CD4-positive, alpha-beta T cell (primary cell): ENCODE measurements around the gene ZBTB46. TPM values are rescaled to one million over a fixed set of nuclear protein-coding genes. Genes with fewer than 3 reads are reported as not detected.

Source experiments
- ATAC-seq: fragments of 200-7000 bp; cut with Tn5 transposase; one replicate; pipeline ENCODE4 v1.10.0; 2022; ENCODE audit warnings: mild to moderate bottlenecking; ENCODE audit not compliant: poor library complexity
- CTCF ChIA-PET: fragments of 350-600 bp; sonication (Branson Sonifier 250); formaldehyde crosslinking; loops from one replicate; lab custom pipeline; 2021; ENCODE audit warnings: antibody characterized with exemption, inconsistent platforms; lab: Charles Lee
- POLR2A ChIA-PET: fragments of 350-600 bp; sonication (Branson Sonifier 250); formaldehyde crosslinking; loops from one replicate; lab custom pipeline; 2021; ENCODE audit warnings: antibody characterized with exemption, inconsistent platforms; lab: Charles Lee
- DNase-seq, 14 experiments: peaks; one replicate each; pipeline ENCODE4 v3.0.0-alpha.2; 2013 to 2020; ENCODE audit warnings: mixed read lengths in 2 of 14
- H3K27ac ChIP-seq, 2 donors: one replicate each; pipeline versions ENCODE4 v1.5.1 to v1.7.0; 2013; ENCODE audit warnings: low read length in 2 of 2, low read depth in 1 of 2, mild to moderate bottlenecking in 1 of 2
- H3K27me3 ChIP-seq, 2 experiments: 1 replicate in 1 of 2; 2 replicates in 1 of 2; pipeline versions ENCODE4 v1.6.1 to v1.7.0; 2013; ENCODE audit warnings: low read length in 2 of 2, control low read depth in 1 of 2, mild to moderate bottlenecking in 1 of 2, moderate library complexity in 1 of 2; ENCODE audit not compliant: insufficient read depth in 2 of 2, control insufficient read depth in 1 of 2
- H3K36me3 ChIP-seq: one replicate; pipeline ENCODE4 v1.6.1; 2013; ENCODE audit warnings: low read length, control low read depth; ENCODE audit not compliant: insufficient read depth
- H3K4me1 ChIP-seq: one replicate; pipeline ENCODE4 v1.6.1; 2013; ENCODE audit warnings: low read length, control low read depth; ENCODE audit not compliant: insufficient read depth
- H3K4me3 ChIP-seq: one replicate; pipeline ENCODE4 v1.5.1; 2013; ENCODE audit warnings: mild to moderate bottlenecking, low read length, moderate library complexity
- H3K9me3 ChIP-seq, 2 experiments: 1 replicate in 1 of 2; 2 replicates in 1 of 2; pipeline versions ENCODE4 v1.6.1 to v1.7.0; 2013; ENCODE audit warnings: low read length in 2 of 2, mild to moderate bottlenecking in 2 of 2, control low read depth in 1 of 2, moderate library complexity in 1 of 2; ENCODE audit not compliant: control insufficient read depth in 1 of 2, insufficient read depth in 1 of 2
- H3K27ac Mint-ChIP-seq: one replicate; pipeline ENCODE4 v1.8.0; 2020; ENCODE audit warnings: mixed read lengths
- H3K27me3 Mint-ChIP-seq: one replicate; pipeline ENCODE4 v1.8.0; 2021; ENCODE audit warnings: mixed read lengths
- H3K36me3 Mint-ChIP-seq: one replicate; pipeline ENCODE4 v1.8.0; 2021; ENCODE audit warnings: low read depth, mixed read lengths
- H3K4me1 Mint-ChIP-seq: one replicate; pipeline ENCODE4 v1.8.0; 2021; ENCODE audit warnings: low read depth, mixed read lengths
- H3K4me3 Mint-ChIP-seq: one replicate; pipeline ENCODE4 v1.8.0; 2020; ENCODE audit warnings: mild to moderate bottlenecking, mixed read lengths
- H3K9me3 Mint-ChIP-seq: one replicate; pipeline ENCODE4 v1.8.0; 2020; ENCODE audit warnings: mixed read lengths
- CTCF ChIP-seq: fragments of 200-600 bp; IDR thresholded peaks from one replicate; pipeline ENCODE4 v1.8.0; 2022; ENCODE audit warnings: antibody characterized with exemption, mild to moderate bottlenecking
- intact Hi-C, 2 experiments: fragments of 100-400 bp; cut with DNase I in 1 of 2; cut with micrococcal nuclease in 1 of 2; formaldehyde crosslinking; loops; one replicate each; pipeline versions ENCODE4 v1.15.1 to v1.9.0; 2023 to 2025; cut with DNase I, micrococcal nuclease
- total RNA-seq, 174 experiments: library from RNA in 2 of 174; stranded (reverse) in 2 of 174; gene quantifications; one replicate each; pipeline ENCODE4 v1.2.3 and lab custom pipeline; 2021 to 2026

Gene ZBTB46
- total RNA-seq, 2 experiments from 2014 or later, result 0.08 to 0.34 TPM

GRCh38 chr20:63755933-63756647 is 75.0 kb downstream of the ZBTB46 start:
- H3K9me3 Mint-ChIP-seq, result no peaks in the 10 kb centered on the region
- H3K4me1 Mint-ChIP-seq, result peaks cover 19% of the 10 kb centered on the region
- H3K27ac Mint-ChIP-seq, result no peak overlapping the region
- ChIA-PET CTCF (interaction anchor here (0.8 kb wide), 1 partner anchor 27 kb away, joined by 3 read pairs; no protein-coding TSS in a partner anchor), POLR2A (no interaction called here)
- no peaks in the 10 kb centered on the region for H3K27me3 Mint-ChIP-seq
- Histone ChIP-seq H3K4me3 (no peak overlapping the region), H3K4me1 (peaks cover 20% of the 10 kb centered on the region), H3K27ac (no peak overlapping the region), H3K9me3 (no peaks in the 10 kb centered on the region), H3K36me3 (no peaks in the 10 kb centered on the region), H3K27me3 (no peaks in the 10 kb centered on the region)
- DNase-seq (no peak), ATAC-seq (no peak)
- intact Hi-C loops, result no loop called here
- TF ChIP-seq CTCF, result no peak
- no peaks in the 10 kb centered on the region for H3K36me3 Mint-ChIP-seq
- H3K4me3 Mint-ChIP-seq, result no peak overlapping the region

- H3K27me3 ChIP-seq, result no peaks in the 10 kb centered on the region
- CTCF ChIA-PET, result no interaction called here
- POLR2A ChIA-PET, result no interaction called here
- no peaks in the 10 kb centered on the region for H3K9me3 ChIP-seq
- H3K9me3 Mint-ChIP-seq, result no peaks in the 10 kb centered on the region
- H3K4me3 ChIP-seq, result no peak overlapping the region
- H3K36me3 Mint-ChIP-seq, result no peaks in the 10 kb centered on the region
- H3K4me3 Mint-ChIP-seq, result no peak overlapping the region
- no peak for TF ChIP-seq CTCF
- H3K27ac ChIP-seq, result no peak overlapping the region
- H3K27me3 Mint-ChIP-seq, result no peaks in the 10 kb centered on the region
- peaks cover 35% of the 10 kb centered on the region for H3K4me1 Mint-ChIP-seq
- no peak overlapping the region for H3K27ac Mint-ChIP-seq
- DNase-seq, result no peak
- intact Hi-C loops, result no loop called here
- H3K36me3 ChIP-seq, result no peaks in the 10 kb centered on the region
- no peak for ATAC-seq
- peaks cover 37% of the 10 kb centered on the region for H3K4me1 ChIP-seq
Observed at GRCh38 chr20:63754008-63754407, 77.1 kb downstream of the ZBTB46 start.

GRCh38 chr20:63753381-63753780 is 77.7 kb downstream of the ZBTB46 start:
- no peaks in the 10 kb centered on the region for H3K27me3 Mint-ChIP-seq
- H3K27ac Mint-ChIP-seq, result no peak overlapping the region
- POLR2A ChIA-PET, result interaction anchor here (4.9 kb wide), 1 partner anchor 16 kb away, joined by 118 read pairs; the partner anchor contains the start of genes LIME1 and SLC2A4RG
- H3K9me3 ChIP-seq, result no peaks in the 10 kb centered on the region
- ATAC-seq, result no peak
- no peaks in the 10 kb centered on the region for H3K9me3 Mint-ChIP-seq
- H3K4me3 ChIP-seq, result no peak overlapping the region
- no peaks in the 10 kb centered on the region for H3K36me3 ChIP-seq
- DNase-seq, result no peak
- intact Hi-C loops, result no loop called here
- CTCF ChIA-PET, result no interaction called here
- H3K4me1 ChIP-seq, result peaks cover 37% of the 10 kb centered on the region
- no peak for TF ChIP-seq CTCF
- no peaks in the 10 kb centered on the region for H3K27me3 ChIP-seq
- no peaks in the 10 kb centered on the region for H3K36me3 Mint-ChIP-seq
- H3K4me1 Mint-ChIP-seq, result peaks cover 41% of the 10 kb centered on the region
- no peak overlapping the region for H3K27ac ChIP-seq
- no peak overlapping the region for H3K4me3 Mint-ChIP-seq
